Spinal cord (tissue), 10 donors: ENCODE data around the gene MKNK1. TPM values are rescaled to one million over a fixed set of nuclear protein-coding genes. Genes with fewer than 3 reads are reported as not detected.

ENCODE experiments used
- DNase-seq, 6 donors: peaks; one replicate each; pipeline versions ENCODE4 v3.0.0 to v3.0.0-alpha.2; 2013 to 2015; ENCODE audit warnings: low spot score in 6 of 6, low read depth in 4 of 6
- H3K27ac ChIP-seq: one replicate; pipeline ENCODE4 v1.5.1; 2013; ENCODE audit warnings: low read depth, low read length, control low read depth
- H3K27me3 ChIP-seq: one replicate; pipeline ENCODE4 v1.6.1; 2013; ENCODE audit warnings: low read length; ENCODE audit not compliant: control insufficient read depth, insufficient read depth
- H3K36me3 ChIP-seq: one replicate; pipeline ENCODE4 v1.6.1; 2013; ENCODE audit warnings: low read length; ENCODE audit not compliant: control insufficient read depth, insufficient read depth
- H3K4me1 ChIP-seq: one replicate; pipeline ENCODE4 v1.6.1; 2013; ENCODE audit warnings: low read length; ENCODE audit not compliant: control insufficient read depth, insufficient read depth
- H3K4me3 ChIP-seq: one replicate; pipeline ENCODE4 v1.5.1; 2013; ENCODE audit warnings: low read depth, low read length, control low read depth
- H3K9me3 ChIP-seq: one replicate; pipeline ENCODE4 v1.6.1; 2013; ENCODE audit warnings: low read length; ENCODE audit not compliant: control insufficient read depth, insufficient read depth
- WGBS: methylation state at CpG from one replicate; pipeline ENCODE4 v1.1.5; 2013; ENCODE audit warnings: missing lambda C conversion rate; ENCODE audit not compliant: insufficient coverage; 5-methylcytosine and 5-hydroxymethylcytosine counted together
- polyA plus RNA-seq, 2 donors: library from polyadenylated mRNA; unstranded; fragments of 120-200 nt; gene quantifications; one replicate each; pipeline ENCODE4 v1.2.1, GENCODE V29; 2013; ENCODE audit not compliant: insufficient read length in 2 of 2
- total RNA-seq, 2 donors: library from RNA; depleted of rRNA in 1 of 2; stranded (reverse); fragments of 120-200 nt in 1 of 2; fragments of >200 nt in 1 of 2; gene quantifications; one replicate each; pipeline versions ENCODE4 v1.2.3 to v1.2.4, GENCODE V29; 2013 to 2014
- donor health status: healthy.

The MKNK1 gene
- total and polyA plus RNA-seq, 4 donors, result 24.6 to 52.2 (median 32.3) TPM

GRCh38 chr1:46585312-46585938, 18.6 kb downstream of the MKNK1 start:
- no peaks in the 10 kb centered on the region for H3K27me3 ChIP-seq
- H3K27ac ChIP-seq, result peak overlapping the region; percentile 25
- 40% methylated on average over 6 of the region's 12 CpGs for WGBS
- peak in 1 of 6 donors; percentile 85 for DNase-seq
- peaks cover 15% of the 10 kb centered on the region for H3K4me1 ChIP-seq
- no peak overlapping the region for H3K4me3 ChIP-seq
- no peaks in the 10 kb centered on the region for H3K9me3 ChIP-seq
- H3K36me3 ChIP-seq, result peaks cover 18% of the 10 kb centered on the region

- Histone ChIP-seq H3K36me3 (peaks cover 13% of the 10 kb centered on the region), H3K9me3 (no peaks in the 10 kb centered on the region), H3K27ac (no peak overlapping the region), H3K4me3 (no peak overlapping the region), H3K4me1 (peaks cover 15% of the 10 kb centered on the region), H3K27me3 (no peaks in the 10 kb centered on the region)
- WGBS, result 80% methylated on average over 2 of the region's 5 CpGs
- no peak for DNase-seq
Observed at GRCh38 chr1:46583494-46583893, 20.6 kb downstream of the MKNK1 start.

GRCh38 chr1:46582972-46583371, 21.1 kb downstream of the MKNK1 start:
- DNase-seq, result no peak
- Histone ChIP-seq H3K27me3 (no peaks in the 10 kb centered on the region), H3K4me1 (peaks cover 15% of the 10 kb centered on the region), H3K27ac (no peak overlapping the region), H3K4me3 (no peak overlapping the region), H3K9me3 (no peaks in the 10 kb centered on the region), H3K36me3 (peaks cover 14% of the 10 kb centered on the region)
- WGBS, result no CpG with 5 or more reads among the region's 7 CpGs

GRCh38 chr1:46581681-46582455, 22.2 kb downstream of the MKNK1 start:
- Histone ChIP-seq H3K36me3 (peaks cover 16% of the 10 kb centered on the region), H3K27ac (no peak overlapping the region), H3K27me3 (no peaks in the 10 kb centered on the region), H3K4me1 (peaks cover 15% of the 10 kb centered on the region), H3K4me3 (no peak overlapping the region), H3K9me3 (no peaks in the 10 kb centered on the region)
- WGBS, result 83% methylated on average over 2 of the region's 4 CpGs
- DNase-seq, result no peak

- H3K9me3 ChIP-seq, result no peaks in the 10 kb centered on the region
- WGBS, result 100% methylated on average over 3 of the region's 6 CpGs
- H3K4me3 ChIP-seq, result no peak overlapping the region
- no peak overlapping the region for H3K27ac ChIP-seq
- H3K36me3 ChIP-seq, result peaks cover 20% of the 10 kb centered on the region
- H3K27me3 ChIP-seq, result peaks cover under 1% of the 10 kb centered on the region
- DNase-seq, result no peak
- peaks cover 12% of the 10 kb centered on the region for H3K4me1 ChIP-seq
Observed at GRCh38 chr1:46580140-46580903, 23.7 kb downstream of the MKNK1 start.

GRCh38 chr1:46577671-46578070, 26.4 kb downstream of the MKNK1 start:
- Histone ChIP-seq H3K4me3 (no peak overlapping the region), H3K4me1 (peaks cover 6% of the 10 kb centered on the region), H3K9me3 (no peaks in the 10 kb centered on the region), H3K27ac (no peak overlapping the region), H3K36me3 (peaks cover 15% of the 10 kb centered on the region), H3K27me3 (peaks cover 2% of the 10 kb centered on the region)
- WGBS, result 100% methylated on average over 1 of the region's 4 CpGs
- DNase-seq, result no peak

GRCh38 chr1:46576596-46576995, 27.5 kb downstream of the MKNK1 start:
- Histone ChIP-seq H3K9me3 (no peaks in the 10 kb centered on the region), H3K36me3 (peaks cover 19% of the 10 kb centered on the region), H3K27me3 (peaks cover 2% of the 10 kb centered on the region), H3K27ac (no peak overlapping the region), H3K4me3 (no peak overlapping the region), H3K4me1 (peaks cover 6% of the 10 kb centered on the region)
- DNase-seq, result no peak
- 87% methylated on average over 4 of the region's 6 CpGs for WGBS

GRCh38 chr1:46575778-46576177, 28.3 kb downstream of the MKNK1 start:
- no peak for DNase-seq
- 60% methylated on average over 1 of the region's 3 CpGs for WGBS

GRCh38 chr1:46575300-46575699, 28.8 kb downstream of the MKNK1 start:
- H3K4me3 ChIP-seq, result no peak overlapping the region
- H3K27ac ChIP-seq, result no peak overlapping the region
- DNase-seq, result peak in 2 of 6 donors; percentile 15 to 76
- no peaks in the 10 kb centered on the region for H3K9me3 ChIP-seq
- H3K27me3 ChIP-seq, result peaks cover 2% of the 10 kb centered on the region
- H3K4me1 ChIP-seq, result peaks cover 9% of the 10 kb centered on the region
- H3K36me3 ChIP-seq, result peaks cover 16% of the 10 kb centered on the region
- 54% methylated on average over 8 of the region's 12 CpGs for WGBS

More at GRCh38 chr1:46575778-46576177, 28.3 kb downstream of the MKNK1 start:
- H3K27ac ChIP-seq, result no peak overlapping the region
- H3K9me3 ChIP-seq, result no peaks in the 10 kb centered on the region
- H3K4me1 ChIP-seq, result peaks cover 6% of the 10 kb centered on the region
- no peak overlapping the region for H3K4me3 ChIP-seq
- peaks cover 2% of the 10 kb centered on the region for H3K27me3 ChIP-seq
- peaks cover 16% of the 10 kb centered on the region for H3K36me3 ChIP-seq
